KMS-11 (cell line): ENCODE measurements around the gene CDH4.

Source experiments
- H2AFZ ChIP-seq: fragments of 200-600 bp; sonication (generic); 2 replicates; pipeline ENCODE4 v1.6.1; 2016; ENCODE audit warnings: antibody characterized with exemption, mixed run types, low read depth
- H3K27ac ChIP-seq: fragments of 200-600 bp; sonication (generic); 2 replicates; pipeline ENCODE4 v1.6.1; 2016; ENCODE audit warnings: mild to moderate bottlenecking, mixed run types
- H3K27me3 ChIP-seq: fragments of 200-600 bp; sonication (generic); 2 replicates; pipeline ENCODE4 v1.6.1; 2017; ENCODE audit warnings: mild to moderate bottlenecking, low read depth, mixed run types, moderate library complexity; ENCODE audit not compliant: insufficient read depth
- H3K36me3 ChIP-seq: fragments of 200-600 bp; sonication (generic); 2 replicates; pipeline ENCODE4 v1.6.1; 2017; ENCODE audit warnings: mild to moderate bottlenecking, mixed run types; ENCODE audit not compliant: insufficient read depth
- H3K4me1 ChIP-seq: fragments of 200-600 bp; sonication (generic); 2 replicates; pipeline ENCODE4 v1.6.1; 2016; ENCODE audit warnings: mild to moderate bottlenecking, low read depth, mixed run types; ENCODE audit not compliant: poor library complexity, severe bottlenecking
- H3K4me2 ChIP-seq: fragments of 200-600 bp; sonication (generic); 2 replicates; pipeline ENCODE4 v1.7.0; 2016; ENCODE audit warnings: mild to moderate bottlenecking, mixed run types
- H3K4me3 ChIP-seq: fragments of 200-600 bp; sonication (generic); IDR thresholded peaks from 2 replicates; pipeline ENCODE4 v1.6.1; 2017; ENCODE audit warnings: low read depth, low read length, mixed read lengths; ENCODE audit not compliant: insufficient read depth
- H3K79me2 ChIP-seq: fragments of 200-600 bp; sonication (generic); 2 replicates; pipeline ENCODE4 v1.6.1; 2016; ENCODE audit warnings: low read depth, mixed run types; ENCODE audit not compliant: insufficient read depth
- H3K9ac ChIP-seq: fragments of 200-600 bp; sonication (generic); 2 replicates; pipeline ENCODE4 v1.6.1; 2016; ENCODE audit warnings: mild to moderate bottlenecking, mixed run types
- H4K20me1 ChIP-seq: fragments of 200-600 bp; sonication (generic); 2 replicates; pipeline ENCODE4 v1.6.1; 2016; ENCODE audit warnings: mild to moderate bottlenecking, mixed run types; ENCODE audit not compliant: insufficient read depth
- CTCF ChIP-seq: fragments of 200-600 bp; sonication (generic); conservative IDR thresholded peaks from 2 replicates; pipeline ENCODE4 v1.6.1; 2017; ENCODE audit warnings: low read depth, mild to moderate bottlenecking, antibody characterized with exemption, low read length, moderate library complexity, mixed read lengths

The CDH4 gene

DNA sequence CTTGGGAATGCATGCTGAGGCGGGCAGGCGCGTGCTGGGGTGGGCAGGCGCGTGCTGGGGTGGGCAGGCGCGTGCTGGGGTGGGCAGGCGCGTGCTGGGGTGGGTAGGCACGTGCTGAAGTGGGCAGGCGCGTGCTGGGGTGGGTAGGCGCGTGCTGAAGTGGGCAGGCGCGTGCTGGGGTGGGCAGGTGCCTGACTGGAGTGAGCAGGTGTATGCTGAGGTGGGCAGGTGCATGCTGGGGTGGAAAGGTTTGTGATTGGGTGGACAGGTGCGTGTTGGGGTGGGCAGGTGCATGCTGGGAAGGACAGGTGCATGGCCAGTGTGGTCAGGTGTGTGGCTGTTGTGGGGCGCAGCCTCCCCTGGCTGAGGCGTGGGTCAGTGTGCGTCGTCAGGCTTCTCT lies 404.1 kb downstream of the CDH4 start:
- Histone ChIP-seq H4K20me1 (no peaks in the 10 kb centered on the region), H3K9ac (no peak overlapping the region), H2AFZ (no peak overlapping the region), H3K79me2 (no peaks in the 10 kb centered on the region), H3K4me1 (no peaks in the 10 kb centered on the region), H3K4me3 (no peak overlapping the region), H3K36me3 (no peaks in the 10 kb centered on the region), H3K27me3 (peaks cover 11% of the 10 kb centered on the region; the same call in 1 of the 2 replicates), H3K4me2 (no peak overlapping the region), H3K27ac (no peak overlapping the region)
- no peak for TF ChIP-seq CTCF

DNA sequence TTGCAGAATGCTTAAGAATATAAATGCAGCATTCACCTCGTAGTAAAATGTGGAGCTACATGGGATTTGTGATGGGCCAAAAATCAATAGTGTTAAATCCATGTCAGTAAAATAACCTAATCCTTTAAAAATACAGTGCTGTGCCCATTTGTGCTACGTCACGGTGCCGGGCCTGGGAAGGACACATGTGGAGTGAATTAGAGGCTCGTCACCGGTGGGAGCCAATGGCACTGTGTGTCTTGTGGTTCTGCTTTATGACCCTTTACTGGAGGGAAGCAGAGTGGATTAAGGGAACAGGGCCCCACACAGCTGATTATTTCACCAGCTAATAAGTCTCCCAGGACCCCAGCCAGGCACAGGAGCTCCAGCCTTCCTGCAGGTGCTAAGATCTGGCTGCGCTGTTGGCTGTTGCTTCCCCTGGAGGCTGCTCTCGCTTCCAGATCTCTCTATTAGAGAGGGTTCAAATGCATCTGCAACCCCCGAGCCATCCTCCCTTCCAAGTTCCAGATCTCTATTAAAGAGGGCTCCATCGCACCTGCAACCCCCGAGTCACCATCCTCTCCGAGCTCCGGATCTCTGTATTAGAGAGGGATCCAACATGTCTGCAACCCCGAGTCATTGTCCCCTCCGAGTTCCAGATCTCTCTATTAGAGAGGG lies 405.8 kb downstream of the CDH4 start:
- Histone ChIP-seq H2AFZ (no peak overlapping the region), H3K4me1 (no peaks in the 10 kb centered on the region), H3K4me2 (no peak overlapping the region), H3K36me3 (no peaks in the 10 kb centered on the region), H3K79me2 (no peaks in the 10 kb centered on the region), H3K9ac (no peak overlapping the region), H3K4me3 (no peak overlapping the region), H3K27me3 (peaks cover 11% of the 10 kb centered on the region; the same call in 1 of the 2 replicates), H4K20me1 (no peaks in the 10 kb centered on the region), H3K27ac (no peak overlapping the region)
- no peak for TF ChIP-seq CTCF

DNA sequence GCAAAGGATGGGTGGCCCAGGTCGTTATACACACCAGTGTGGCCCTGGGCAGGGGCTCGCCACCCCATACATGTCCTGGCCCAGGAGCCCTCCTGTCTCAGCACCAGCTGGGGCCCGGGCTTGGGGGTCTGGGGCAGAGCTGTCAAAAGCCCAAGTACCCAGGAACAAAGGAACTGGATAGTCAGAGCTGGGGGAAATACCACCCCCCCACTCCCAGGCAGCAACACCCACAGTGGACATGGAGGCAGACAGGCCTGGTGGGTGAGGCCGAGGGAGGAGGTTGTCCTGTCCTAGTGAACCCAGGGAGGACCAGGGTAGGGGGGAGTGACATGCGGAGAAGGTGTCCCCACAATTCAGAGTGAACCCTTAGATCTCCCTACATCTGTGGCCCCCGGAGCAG lies 406.5 kb downstream of the CDH4 start:
- no peaks in the 10 kb centered on the region for H4K20me1 ChIP-seq
- TF ChIP-seq CTCF = no peak
- no peaks in the 10 kb centered on the region for H3K79me2 ChIP-seq
- peaks cover 11% of the 10 kb centered on the region; the same call in 1 of the 2 replicates for H3K27me3 ChIP-seq
- no peak overlapping the region for H3K4me3 ChIP-seq
- no peak overlapping the region for H2AFZ ChIP-seq
- no peak overlapping the region for H3K9ac ChIP-seq
- H3K4me2 ChIP-seq = no peak overlapping the region
- no peaks in the 10 kb centered on the region for H3K36me3 ChIP-seq
- no peaks in the 10 kb centered on the region for H3K4me1 ChIP-seq
- H3K27ac ChIP-seq = no peak overlapping the region

DNA sequence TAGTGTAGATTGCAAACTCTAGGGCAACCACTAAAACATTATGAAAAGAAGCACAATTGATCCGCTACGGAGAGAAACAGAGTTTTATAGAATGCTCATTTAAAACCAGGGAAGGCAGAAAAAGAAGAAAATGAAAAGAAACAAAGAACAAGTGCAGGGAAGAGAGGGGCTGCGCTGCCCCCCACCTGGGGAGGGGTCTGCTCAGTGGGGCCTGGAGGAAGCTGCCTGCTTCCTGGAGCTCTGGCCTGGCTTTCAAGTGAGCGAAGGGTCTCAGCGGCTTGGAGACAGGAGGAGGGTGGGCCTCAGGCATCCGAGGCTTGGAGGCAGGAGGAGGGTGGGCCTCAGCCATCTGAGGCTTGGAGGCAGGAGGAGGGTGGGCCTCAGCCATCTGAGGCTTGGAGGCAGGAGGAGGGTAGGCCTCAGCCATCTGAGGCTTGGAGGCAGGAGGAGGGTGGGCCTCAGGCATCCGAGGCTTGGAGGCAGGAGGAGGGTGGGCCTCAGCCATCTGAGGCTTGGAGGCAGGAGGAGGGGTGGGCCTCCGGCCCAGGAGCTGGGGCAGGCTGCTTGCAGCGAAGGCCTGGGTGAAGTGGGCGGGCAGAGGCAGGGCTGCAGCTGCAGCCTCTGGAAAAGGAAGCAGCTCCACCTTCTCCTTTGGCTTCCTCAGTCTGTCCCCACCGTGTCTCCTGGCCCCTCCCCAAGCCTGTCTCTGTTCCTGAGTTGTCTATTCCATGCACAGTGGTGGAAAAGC lies 407.4 kb downstream of the CDH4 start:
- Histone ChIP-seq H3K9ac (no peak overlapping the region), H3K27ac (no peak overlapping the region), H3K36me3 (no peaks in the 10 kb centered on the region), H3K4me1 (no peaks in the 10 kb centered on the region), H3K27me3 (peaks cover 14% of the 10 kb centered on the region; the same call in 1 of the 2 replicates), H4K20me1 (no peaks in the 10 kb centered on the region), H3K79me2 (no peaks in the 10 kb centered on the region), H3K4me3 (no peak overlapping the region), H3K4me2 (no peak overlapping the region), H2AFZ (no peak overlapping the region)
- TF ChIP-seq CTCF = no peak
